Measurements from ENCODE around the gene DDX18.

Gene DDX18

DNA sequence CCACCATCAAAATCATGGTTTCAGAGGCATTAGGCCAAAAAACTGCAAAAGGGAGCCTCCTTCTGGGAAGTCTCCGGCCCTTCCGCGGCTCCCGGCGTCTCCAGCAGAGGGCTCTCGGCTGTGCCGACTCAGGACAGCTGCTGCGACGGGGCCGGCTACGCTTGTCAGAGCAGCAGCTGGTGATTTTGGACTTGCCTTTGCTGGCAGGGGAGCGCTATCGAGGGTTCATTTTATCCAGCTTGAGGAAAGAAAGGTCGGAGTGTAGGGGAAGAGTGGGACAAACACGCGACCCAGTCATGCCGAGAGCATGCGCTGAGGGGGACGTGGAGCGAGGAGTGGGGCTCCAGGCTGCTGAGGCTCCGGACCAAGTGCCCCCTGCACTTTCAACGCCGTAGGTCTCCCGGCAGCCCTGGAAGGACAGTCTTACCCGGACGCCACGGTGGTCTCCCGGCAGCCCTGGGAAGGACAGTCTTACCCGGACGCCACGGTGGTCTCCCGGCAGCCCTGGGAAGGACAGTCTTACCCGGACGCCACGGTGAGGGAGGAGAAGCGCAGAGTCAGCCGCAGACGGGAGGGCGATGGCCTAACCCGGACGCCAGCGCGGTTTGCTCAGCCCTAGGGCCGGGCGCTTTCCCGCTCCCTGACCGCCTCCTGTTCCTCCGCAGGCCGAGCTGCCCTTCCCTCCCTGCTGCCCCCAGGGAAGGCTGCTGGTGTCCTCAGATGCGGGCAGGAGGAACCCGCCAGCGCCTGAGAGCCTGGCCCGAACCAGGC lies 21.7 kb downstream of the DDX18 start:
- DNase-seq, result peak; percentile 56

DNA sequence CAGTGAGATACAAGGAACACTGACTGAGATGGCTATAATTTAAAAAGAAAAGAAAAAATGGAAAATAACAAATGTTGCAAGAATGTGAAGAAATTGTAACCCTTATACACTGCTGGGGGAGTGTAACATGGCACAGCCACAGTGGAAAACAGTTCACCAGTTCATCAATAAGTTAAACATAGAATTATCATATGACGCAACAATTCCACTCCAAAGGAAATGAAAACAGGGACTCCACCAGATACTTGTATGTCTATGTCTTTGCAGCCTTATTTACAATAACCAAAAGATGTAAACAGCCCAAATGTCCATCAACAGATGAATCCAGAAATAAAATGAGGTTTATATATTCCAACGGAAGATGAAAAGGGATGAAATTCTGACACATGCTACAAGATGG lies 30.8 kb downstream of the DDX18 start:
- no peak for DNase-seq

DNA sequence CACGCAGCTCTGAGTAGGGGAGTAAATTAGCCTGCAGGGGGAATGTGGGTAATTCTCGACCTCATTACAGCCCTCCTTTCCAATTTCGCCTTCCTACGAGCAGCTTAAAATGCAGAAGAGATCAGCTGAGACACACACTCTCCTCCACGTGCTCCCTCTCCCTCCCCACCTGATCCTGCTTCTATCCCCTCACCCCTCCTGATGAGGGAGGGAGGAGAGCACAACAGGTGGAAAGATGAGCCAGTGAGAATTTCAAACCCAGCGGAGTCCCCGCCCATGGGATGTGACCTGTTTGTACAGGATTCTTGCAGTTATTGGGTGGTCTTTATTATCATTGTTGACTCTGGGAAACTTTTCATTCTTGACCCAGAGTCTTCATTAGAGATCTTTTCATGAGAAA lies 35.5 kb downstream of the DDX18 start:
- DNase-seq, result no peak

DNA sequence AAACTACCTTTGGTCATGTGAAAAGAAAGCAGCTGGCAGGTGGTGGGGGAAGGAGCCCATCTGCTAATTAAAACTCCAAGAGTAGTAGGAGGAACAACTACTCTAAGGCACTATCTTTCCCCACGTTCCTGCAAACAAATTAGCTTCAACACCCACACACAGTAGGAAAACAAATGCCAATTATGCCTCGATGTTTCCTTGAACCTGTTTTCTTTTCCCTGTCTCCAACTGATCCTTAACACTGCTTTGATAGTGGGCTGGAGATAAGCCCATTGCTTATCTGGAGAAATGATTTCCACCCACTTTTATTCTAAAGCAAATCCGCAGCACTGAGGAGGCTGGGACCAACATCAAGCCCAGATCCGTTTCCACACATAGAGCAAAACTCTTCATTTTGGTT lies 36.0 kb downstream of the DDX18 start:
- DNase-seq, result no peak

DNA sequence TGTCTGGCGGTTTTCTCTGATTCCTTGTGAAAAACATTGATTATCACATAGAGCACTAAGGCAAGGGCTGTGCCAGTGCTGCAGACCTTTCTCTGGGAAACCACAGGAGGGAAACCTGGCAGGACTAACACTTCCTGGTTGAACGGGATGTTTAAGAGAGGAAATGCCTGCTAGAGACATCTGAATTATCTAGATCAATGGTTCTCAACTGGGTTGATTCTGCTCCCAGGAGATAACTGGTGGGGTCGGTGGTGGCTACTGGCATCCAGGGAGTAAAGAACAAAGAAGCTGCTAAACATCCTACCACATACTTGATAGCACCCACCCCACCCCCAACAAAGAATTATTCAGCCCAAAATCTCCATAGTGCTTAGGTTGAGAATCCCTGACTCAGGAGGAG lies 37.5 kb downstream of the DDX18 start:
- no peak for DNase-seq

DNA sequence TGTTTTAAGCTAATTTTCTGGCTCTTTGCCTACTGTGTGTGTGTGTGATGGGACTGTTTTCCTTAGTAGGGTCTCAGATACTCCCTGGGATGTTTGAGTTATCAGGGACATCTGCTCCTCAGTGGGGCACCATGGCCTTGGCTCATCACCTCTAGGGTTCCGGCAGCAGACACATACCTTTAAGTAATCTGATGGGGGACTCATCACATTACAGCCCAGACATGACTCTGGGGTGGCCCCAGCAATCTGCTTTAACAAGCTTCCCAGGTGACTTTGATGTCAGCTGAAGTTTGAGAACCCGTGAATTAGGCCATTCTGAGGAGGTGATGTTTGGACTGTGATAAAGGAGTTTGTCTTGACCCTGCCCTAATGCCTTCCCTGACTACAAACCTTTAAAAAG lies 38.8 kb downstream of the DDX18 start:
- DNase-seq, result no peak

DNA sequence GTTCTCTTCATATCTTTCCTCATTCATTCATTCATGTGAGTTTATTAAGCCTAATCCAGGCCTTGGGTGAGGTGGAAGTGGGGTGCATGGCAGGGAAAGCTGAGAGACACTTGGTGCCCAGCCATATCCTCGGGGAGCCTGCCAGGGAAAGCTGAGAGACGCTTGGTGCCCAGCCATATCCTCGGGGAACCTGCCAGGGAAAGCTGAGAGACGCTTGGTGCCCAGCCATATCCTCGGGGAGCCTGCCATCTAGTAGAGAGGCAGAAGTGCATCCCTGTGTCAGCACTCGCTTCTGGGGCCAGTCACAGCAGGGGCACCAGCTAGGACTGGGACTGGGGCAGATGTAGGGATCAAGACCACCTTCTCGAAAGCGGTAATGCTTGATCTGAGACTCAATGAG lies 39.4 kb downstream of the DDX18 start:
- DNase-seq, result no peak

DNA sequence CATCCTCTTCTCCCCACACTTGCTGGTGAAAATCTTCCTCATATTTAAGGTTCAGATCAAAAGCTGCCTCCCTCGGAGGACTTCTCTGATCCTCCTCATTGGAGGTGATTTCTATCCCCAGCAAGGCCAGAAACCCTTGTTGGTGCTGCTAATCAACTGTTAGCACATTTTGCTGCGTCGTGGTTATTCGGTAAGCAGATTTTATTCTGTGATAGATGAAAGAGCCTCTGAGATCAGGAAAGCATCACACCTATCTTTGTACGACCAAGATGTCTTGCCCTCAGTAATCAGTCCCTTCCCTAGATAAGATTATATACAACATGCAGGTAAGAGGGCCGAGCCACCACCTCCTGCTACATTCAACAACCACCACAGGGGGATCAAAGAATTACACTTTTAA lies 40.1 kb downstream of the DDX18 start:
- DNase-seq, result no peak

DNA sequence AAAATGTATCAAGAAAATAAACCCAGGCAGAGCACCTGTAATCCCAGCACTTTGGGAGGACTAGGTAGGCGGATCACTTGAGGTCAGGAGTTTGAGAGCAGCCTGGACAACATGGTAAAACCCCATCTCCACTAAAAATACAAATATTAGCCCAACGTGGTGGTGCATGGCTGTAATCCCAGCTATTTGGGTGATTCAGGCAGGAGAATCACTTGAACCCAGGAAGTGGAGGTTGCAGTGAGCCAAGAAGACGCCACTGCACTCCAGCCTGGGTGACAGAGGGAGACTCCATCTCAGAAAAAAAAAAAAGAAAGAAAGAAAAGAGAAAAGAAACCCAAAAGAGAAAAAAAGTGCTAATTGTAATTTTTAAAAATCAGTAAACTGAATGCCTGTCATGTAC lies 41.4 kb downstream of the DDX18 start:
- no peak for DNase-seq

DNA sequence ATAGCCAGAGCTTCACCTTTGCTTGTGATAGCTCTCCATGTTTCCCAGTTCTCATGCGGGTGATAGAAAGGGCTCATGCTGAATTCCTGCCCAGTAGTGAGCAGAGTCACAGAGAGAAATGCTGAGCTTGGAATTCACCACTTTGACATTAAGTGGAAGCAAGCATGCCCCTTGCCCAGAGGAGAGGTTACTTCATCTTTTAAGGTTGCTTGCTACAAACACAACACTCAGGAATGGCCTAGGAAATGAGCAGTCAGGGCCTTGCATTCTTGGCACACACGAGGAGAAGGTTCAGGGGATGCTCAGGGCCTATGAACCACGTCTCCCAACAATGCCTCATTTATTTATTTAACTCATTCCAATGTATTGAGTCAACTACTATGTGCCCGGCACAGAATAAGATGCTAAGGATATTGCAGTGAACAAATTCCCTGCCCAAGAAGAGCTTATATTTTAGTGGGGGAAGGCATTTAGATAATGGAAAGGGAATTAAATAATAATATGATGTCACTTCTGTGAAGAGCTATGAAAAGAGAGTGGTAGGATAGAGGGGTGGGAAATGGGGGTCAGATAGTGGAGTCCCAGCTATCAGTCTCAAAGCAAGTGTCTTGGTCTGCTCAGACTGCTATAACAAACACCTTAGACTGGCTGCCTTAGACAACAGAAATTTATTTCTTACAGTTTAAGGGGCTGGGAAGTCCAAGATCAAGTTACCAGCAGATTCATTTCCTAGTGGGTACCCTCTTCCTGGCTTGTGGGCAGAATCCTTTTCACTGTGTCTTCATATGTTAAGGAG lies 42.1 kb downstream of the DDX18 start:
- no peak for DNase-seq

DNA sequence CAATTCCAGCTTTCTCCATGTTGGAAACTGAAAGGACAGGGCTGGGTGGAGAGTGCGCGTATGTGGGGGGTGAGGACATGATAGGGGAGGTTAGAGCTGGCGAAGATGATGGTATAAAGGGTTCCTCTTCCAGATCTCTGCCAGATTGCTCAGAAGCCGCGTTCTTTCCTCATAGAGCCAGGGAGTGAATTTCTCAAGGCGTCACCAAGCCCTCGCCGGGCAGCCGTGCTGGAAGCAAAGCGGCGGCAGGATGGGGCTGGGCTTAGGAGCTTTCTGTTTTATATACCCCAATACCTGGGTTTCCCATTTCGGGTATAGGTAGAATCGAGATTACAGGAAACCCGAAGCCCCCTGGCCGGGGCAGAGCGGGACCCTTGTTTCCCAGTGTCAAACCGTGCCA lies 43.8 kb downstream of the DDX18 start:
- no peak for DNase-seq

DNA sequence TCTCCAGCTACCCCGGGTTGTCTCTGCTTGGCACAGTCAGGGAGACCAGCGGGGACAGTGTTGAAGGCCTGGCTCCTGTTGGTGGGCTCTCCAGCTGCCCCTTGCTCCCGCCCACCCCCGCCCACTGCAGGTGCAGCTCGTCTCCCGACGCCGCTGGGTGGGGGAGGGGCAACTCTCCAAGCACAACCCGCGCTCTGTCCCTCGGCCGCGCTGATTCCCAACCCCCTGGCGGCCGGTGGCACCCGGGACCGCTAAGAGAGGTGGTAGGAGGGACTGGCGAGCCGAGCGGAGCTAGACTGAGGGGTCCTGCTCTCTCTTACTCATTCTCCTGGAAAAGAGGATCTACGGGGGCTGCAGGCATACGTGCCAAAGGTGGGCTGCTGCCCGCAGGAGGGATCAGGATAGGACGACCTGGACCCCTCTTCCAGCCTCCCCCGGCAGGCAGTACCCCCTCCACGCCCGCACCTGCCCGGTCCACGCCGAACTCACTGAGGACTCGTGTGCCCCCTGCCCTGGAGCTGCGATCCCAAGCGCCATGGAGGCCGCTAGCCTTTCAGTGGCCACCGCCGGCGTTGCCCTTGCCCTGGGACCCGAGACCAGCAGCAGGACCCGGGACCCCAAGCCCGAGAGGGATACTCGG lies 44.5 kb downstream of the DDX18 start:
- DNase-seq, result no peak

DNA sequence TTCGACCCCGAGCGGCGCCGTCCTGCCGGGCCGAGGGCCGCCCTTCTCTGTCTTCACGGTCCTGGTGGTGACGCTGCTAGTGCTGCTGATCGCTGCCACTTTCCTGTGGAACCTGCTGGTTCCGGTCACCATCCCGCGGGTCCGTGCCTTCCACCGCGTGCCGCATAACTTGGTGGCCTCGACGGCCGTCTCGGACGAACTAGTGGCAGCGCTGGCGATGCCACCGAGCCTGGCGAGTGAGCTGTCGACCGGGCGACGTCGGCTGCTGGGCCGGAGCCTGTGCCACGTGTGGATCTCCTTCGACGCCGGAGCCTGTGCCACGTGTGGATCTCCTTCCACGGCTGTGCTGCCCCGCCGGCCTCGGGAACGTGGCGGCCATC lies 45.0 kb downstream of the DDX18 start:
- no peak for DNase-seq

DNA sequence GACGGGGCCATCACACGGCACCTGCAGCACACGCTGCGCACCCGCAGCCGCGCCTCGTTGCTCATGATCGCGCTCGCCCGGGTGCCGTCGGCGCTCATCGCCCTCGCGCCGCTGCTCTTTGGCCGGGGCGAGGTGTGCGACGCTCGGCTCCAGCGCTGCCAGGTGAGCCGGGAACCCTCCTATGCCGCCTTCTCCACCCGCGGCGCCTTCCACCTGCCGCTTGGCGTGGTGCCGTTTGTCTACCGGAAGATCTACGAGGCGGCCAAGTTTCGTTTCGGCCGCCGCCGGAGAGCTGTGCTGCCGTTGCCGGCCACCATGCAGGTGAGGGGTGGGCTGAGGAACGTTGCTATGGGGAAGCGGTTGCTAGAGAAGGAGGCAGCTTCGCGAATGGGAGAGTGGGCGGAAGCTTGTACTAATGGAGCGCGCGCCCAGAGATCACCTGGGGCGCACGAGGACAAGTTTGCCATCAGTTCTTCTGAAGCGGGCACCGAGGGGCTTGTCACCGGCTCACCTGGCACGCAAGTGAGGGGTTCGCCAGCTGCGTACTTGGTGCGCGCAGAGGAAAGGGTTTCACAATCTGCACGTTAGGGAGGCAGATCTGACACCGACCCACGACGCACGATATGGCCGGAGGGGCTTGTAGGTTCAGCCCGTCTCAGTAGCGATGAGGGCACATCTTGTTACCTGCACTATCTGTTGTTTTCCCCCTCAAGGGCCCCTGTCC lies 45.6 kb downstream of the DDX18 start:
- no peak for DNase-seq

DNA sequence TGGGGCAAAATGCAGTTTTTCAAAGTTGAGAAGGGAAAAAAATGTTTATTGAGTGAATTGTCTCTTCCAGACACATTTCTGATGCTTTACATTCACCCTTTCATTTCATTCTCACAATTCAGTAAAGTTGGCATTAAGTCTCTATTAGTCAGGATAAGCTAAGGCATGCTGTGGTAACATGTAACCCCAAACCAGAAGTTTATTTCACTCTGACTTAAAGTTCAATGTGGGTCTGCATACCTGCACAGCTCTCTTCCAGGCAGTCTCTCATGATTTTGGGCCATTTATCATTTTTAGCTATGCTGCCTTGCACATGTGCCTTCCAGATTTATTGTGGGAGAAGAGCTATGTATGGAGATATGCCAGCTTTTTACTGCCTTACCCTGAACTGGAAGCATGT lies 48.0 kb downstream of the DDX18 start:
- no peak for DNase-seq

DNA sequence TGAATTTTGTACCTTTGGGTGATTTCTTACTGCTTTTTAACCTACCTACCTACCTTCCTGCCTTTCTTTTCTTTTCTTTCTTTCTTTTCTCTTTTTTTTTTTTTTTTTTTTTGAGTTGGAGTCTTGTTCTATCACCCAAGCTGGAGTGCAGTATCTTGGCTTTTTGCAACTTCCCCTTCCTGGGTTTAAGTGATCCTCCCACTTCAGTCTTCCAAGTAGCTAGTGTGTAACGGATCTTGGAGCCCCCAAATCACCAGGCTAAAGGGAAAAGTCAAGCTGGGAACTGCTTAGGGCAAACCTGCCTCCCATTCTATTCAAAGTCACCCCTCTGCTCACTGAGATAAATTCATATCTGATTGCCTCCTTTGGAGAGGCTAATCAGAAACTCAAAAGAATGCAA lies 61.3 kb downstream of the DDX18 start:
- DNase-seq, result no peak

DNA sequence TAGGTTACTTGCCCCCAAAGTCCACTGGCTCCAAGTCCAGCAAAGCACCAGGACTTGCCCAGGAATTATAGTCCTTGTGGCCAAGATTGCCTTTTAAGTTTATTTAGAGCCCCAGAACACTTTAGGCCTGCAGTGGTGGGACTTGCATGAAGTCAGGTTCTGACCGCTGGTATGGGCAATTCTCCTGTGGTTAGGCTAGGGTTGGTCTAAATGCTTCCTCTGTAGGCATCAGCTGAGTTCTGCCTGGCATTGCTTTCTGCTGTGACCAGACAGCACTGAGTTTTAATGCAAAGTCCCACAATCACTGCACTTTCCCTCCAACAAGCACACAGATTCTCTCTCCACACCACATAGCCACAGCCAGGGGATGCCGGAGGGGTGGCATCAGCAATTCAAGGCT lies 64.5 kb downstream of the DDX18 start:
- no peak for DNase-seq
